Breast epithelium (tissue), 4 donors: ENCODE measurements around the gene TET2. TPM values are rescaled to one million over a fixed set of nuclear protein-coding genes. Genes with fewer than 3 reads are reported as not detected.

Experiments used
- DNase-seq, 2 donors: peaks; one replicate each; pipeline ENCODE4 v3.0.0-alpha.2; 2019; ENCODE audit warnings: low spot score in 2 of 2
- H3K27ac ChIP-seq, 2 donors: fragments of 200-600 bp; sonication (generic) in 1 of 2; one replicate each; pipeline ENCODE4 v1.5.1; 2016 to 2019; ENCODE audit warnings: mild to moderate bottlenecking in 1 of 2
- H3K27me3 ChIP-seq, 2 donors: fragments of 200-600 bp; sonication (generic) in 1 of 2; one replicate each; pipeline versions ENCODE4 v1.5.1 to v1.6.0; 2017 to 2019; ENCODE audit warnings: control low read depth in 1 of 2, mild to moderate bottlenecking in 1 of 2
- H3K36me3 ChIP-seq: fragments of 200-600 bp; one replicate; pipeline ENCODE4 v1.5.1; 2019
- H3K4me1 ChIP-seq, 2 donors: fragments of 200-600 bp; sonication (generic); one replicate each; pipeline ENCODE4 v1.5.1; 2016 to 2019; ENCODE audit warnings: control low read depth in 1 of 2
- H3K4me3 ChIP-seq, 3 donors: fragments of 200-600 bp; sonication (generic); 1 replicate in 2 of 3; 2 replicates in 1 of 3; pipeline ENCODE4 v1.5.1; 2016 to 2019; ENCODE audit warnings: mild to moderate bottlenecking in 3 of 3, moderate library complexity in 2 of 3
- H3K9me3 ChIP-seq, 2 donors: fragments of 200-600 bp; sonication (generic) in 1 of 2; one replicate each; pipeline ENCODE4 v1.5.1; 2016 to 2019; ENCODE audit warnings: control low read depth in 1 of 2
- POLR2A ChIP-seq: fragments of 450-650 bp; IDR thresholded peaks from one replicate; pipeline ENCODE4 v1.6.1; 2016; ENCODE audit warnings: antibody characterized with exemption, mild to moderate bottlenecking, moderate library complexity
- POLR2AphosphoS5 ChIP-seq, 3 donors: sonication (generic); formaldehyde crosslinking; IDR thresholded peaks; one replicate each; pipeline ENCODE4 v1.6.1; 2017; ENCODE audit warnings: antibody characterized with exemption in 3 of 3
- intact Hi-C: fragments of 100-400 bp; cut with DNase I; formaldehyde crosslinking; loops from one replicate; pipeline ENCODE4 v1.15.1; 2023; ENCODE audit warnings: low total_unique reads
- total RNA-seq, 3 donors: library from RNA; depleted of rRNA; stranded (reverse); fragments of >200 nt; gene quantifications; one replicate each; pipeline ENCODE4 v1.1.0, GENCODE V29; 2016
- TF ChIP-seq, protein P1 (sequence below), 3 donors: fragments of 450-650 bp; IDR thresholded peaks; one replicate each; pipeline ENCODE4 v1.5.1; 2016 to 2017; ENCODE audit warnings: antibody characterized with exemption in 3 of 3, mild to moderate bottlenecking in 3 of 3, moderate library complexity in 3 of 3

Gene TET2
- total RNA-seq, 3 donors from 2014 or later, result 23.2 to 37.3 (median 29.8) TPM

DNA sequence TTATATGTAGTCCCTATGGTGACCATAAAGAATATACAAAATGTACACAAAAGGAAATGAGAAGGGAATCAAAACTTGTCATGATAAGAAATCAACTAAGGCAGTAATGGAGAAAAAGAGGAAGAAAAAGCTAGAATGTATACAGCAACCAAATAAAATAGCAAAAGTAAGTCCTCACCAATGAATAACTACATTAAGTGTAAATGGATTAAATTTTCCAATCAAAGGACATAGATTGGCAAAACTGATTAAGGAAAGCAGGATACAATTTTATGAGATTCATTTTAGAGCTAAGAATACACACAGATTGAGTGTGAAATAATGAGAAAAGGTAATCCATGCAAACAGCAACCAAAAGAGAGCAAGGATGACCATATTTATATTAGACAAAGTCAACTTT lies 157.4 kb downstream of the TET2 start:
- Histone ChIP-seq H3K36me3 (no peaks in the 10 kb centered on the region), H3K9me3 (peaks cover 11 to 42% of the 10 kb centered on the region in 2 donors), H3K4me1 (no peaks in the 10 kb centered on the region), H3K27ac (no peak overlapping the region), H3K27me3 (no peaks in the 10 kb centered on the region), H3K4me3 (no peak overlapping the region)
- TF ChIP-seq POLR2A (no peak), POLR2AphosphoS5 (IDR thresholded peaks at IDR 0.05) (no peak)
- TF ChIP-seq, protein P1, sequence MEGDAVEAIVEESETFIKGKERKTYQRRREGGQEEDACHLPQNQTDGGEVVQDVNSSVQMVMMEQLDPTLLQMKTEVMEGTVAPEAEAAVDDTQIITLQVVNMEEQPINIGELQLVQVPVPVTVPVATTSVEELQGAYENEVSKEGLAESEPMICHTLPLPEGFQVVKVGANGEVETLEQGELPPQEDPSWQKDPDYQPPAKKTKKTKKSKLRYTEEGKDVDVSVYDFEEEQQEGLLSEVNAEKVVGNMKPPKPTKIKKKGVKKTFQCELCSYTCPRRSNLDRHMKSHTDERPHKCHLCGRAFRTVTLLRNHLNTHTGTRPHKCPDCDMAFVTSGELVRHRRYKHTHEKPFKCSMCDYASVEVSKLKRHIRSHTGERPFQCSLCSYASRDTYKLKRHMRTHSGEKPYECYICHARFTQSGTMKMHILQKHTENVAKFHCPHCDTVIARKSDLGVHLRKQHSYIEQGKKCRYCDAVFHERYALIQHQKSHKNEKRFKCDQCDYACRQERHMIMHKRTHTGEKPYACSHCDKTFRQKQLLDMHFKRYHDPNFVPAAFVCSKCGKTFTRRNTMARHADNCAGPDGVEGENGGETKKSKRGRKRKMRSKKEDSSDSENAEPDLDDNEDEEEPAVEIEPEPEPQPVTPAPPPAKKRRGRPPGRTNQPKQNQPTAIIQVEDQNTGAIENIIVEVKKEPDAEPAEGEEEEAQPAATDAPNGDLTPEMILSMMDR (IDR thresholded peaks at IDR 0.05), result no peak
- intact Hi-C loops, result no loop called here
- no peak for DNase-seq

DNA sequence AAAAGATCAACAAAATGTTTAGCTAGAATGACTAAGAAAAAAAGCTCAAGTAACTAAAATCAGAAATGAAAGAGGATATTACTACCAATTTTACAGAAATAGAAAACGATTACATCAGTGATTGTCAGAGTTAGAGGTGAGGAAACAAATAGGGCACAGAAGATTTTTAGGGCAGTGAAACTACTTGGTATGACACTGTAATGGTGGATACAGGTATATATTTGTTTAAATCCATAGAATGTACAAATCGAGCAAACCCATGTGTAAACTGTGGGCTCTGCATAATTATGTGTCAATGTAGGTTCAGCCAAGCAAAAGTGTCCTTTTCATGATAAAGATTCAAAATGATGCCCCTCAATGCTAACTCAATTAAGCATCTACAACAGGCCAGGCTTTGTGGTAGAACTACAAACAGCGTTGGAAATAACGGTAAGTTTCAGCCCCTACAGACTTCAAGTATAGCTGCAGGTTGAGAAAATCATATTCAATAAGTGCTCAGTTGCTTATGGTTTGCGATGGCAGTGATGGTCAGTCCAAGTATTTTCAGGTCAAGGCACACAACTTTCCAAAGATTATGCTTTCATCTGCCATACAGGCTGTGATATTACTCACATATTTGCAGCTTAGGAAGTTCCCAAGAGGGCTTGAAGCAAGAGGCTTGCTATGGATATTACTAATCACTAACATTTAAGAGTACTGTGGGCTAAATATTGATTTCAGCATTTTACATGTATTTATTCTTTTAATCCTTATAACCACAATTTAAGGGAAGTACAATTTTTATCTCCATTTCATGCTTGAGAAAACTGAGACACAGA lies 158.6 kb downstream of the TET2 start:
- Histone ChIP-seq H3K9me3 (peaks cover 8 to 34% of the 10 kb centered on the region in 2 donors), H3K4me3 (no peak overlapping the region), H3K27ac (no peak overlapping the region), H3K4me1 (no peaks in the 10 kb centered on the region), H3K36me3 (no peaks in the 10 kb centered on the region), H3K27me3 (no peaks in the 10 kb centered on the region)
- DNase-seq, result no peak
- intact Hi-C loops, result no loop called here
- no peak for TF ChIP-seq POLR2AphosphoS5 (IDR thresholded peaks at IDR 0.05)
- TF ChIP-seq, protein P1 (IDR thresholded peaks at IDR 0.05), result no peak
- no peak for TF ChIP-seq POLR2A

DNA sequence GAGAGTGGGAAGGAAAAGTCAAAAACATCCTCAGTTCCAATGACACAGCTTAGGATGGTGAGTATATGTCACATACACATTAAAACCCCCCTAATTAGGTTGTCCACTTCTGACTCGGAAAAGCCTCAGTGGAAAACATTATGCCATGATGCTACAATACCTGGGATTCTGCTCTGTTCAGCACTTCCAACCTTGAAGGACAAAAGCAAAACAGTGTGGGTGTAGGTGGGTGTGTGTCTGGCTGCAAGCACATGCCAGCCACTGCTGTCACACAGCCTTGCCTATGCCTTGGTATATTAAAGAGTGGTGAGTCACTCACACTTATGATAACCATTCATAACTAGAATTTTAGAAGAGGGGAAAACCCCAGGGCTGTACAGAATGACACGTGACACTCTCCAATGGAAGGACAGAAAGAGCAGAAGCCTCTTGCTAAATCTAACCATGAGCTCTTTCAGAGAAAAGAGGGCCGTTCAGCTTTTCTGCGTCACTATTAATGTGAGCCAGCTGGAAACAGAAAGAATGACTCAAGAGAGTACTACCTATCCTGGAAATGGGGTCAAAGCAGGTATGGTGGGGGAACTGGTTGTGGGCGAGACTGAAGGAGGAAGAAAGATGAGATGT lies 159.6 kb downstream of the TET2 start:
- no peak for DNase-seq
- Histone ChIP-seq H3K27ac (no peak overlapping the region), H3K36me3 (no peaks in the 10 kb centered on the region), H3K4me1 (no peaks in the 10 kb centered on the region), H3K4me3 (no peak overlapping the region), H3K27me3 (no peaks in the 10 kb centered on the region), H3K9me3 (peaks cover 8 to 34% of the 10 kb centered on the region in 2 donors)
- TF ChIP-seq POLR2A, result no peak
- no peak for TF ChIP-seq POLR2AphosphoS5 (IDR thresholded peaks at IDR 0.05)
- TF ChIP-seq, protein P1 (IDR thresholded peaks at IDR 0.05), result no peak
- intact Hi-C loops, result no loop called here

DNA sequence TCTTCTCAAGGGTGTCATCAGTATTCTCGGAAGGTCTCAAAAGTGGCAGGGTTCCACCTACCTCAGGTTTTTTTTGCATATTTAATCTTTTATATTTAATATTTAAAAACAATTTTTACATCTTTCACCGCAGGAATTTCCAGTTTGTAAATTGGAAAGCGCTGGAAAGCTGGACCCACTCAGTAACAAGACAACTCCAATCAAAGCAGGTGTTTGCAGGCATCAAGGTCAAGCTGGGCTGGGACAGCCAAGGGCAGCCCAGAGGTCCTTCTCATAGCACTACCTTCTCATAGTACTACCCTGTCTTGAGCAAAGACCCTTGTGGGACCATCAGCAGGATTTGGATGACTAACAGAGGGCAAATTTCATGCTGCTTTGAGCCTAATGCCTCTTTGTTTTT lies 160.1 kb downstream of the TET2 start:
- no peak for DNase-seq
- no peaks in the 10 kb centered on the region for H3K36me3 ChIP-seq
- no peaks in the 10 kb centered on the region for H3K4me1 ChIP-seq
- intact Hi-C loops, result no loop called here
- peaks cover 8 to 30% of the 10 kb centered on the region in 2 donors for H3K9me3 ChIP-seq
- TF ChIP-seq, protein P1 (IDR thresholded peaks at IDR 0.05), result no peak
- TF ChIP-seq POLR2A (no peak), POLR2AphosphoS5 (IDR thresholded peaks at IDR 0.05) (no peak)
- H3K4me3 ChIP-seq, result no peak overlapping the region
- H3K27ac ChIP-seq, result no peak overlapping the region
- no peaks in the 10 kb centered on the region for H3K27me3 ChIP-seq

DNA sequence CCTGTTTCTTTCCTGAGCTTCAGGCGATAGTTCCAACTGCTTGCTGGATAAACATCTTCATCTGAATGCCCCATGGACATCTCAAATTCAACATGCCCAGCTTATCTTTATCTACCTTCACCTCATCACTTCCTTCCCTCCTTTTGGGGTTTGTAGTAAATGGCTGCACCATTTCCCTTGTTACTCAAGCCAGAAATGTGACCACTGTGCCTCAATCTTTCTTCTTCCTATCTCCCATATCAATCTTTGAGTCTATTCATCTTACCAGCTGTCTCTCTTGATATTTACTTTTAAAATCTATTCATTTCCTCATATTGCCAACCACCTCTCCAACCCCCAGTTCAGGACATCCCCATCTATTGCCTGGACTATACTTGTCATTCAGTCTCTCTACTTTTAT lies 171.8 kb downstream of the TET2 start:
- H3K4me1 ChIP-seq, result no peaks in the 10 kb centered on the region
- H3K27ac ChIP-seq, result no peak overlapping the region
- TF ChIP-seq, protein P1 (IDR thresholded peaks at IDR 0.05), result no peak
- TF ChIP-seq POLR2A (no peak), POLR2AphosphoS5 (IDR thresholded peaks at IDR 0.05) (no peak)
- H3K9me3 ChIP-seq, result peaks cover 4% of the 10 kb centered on the region in 2 donors
- intact Hi-C loops, result no loop called here
- H3K4me3 ChIP-seq, result no peak overlapping the region
- no peaks in the 10 kb centered on the region for H3K36me3 ChIP-seq
- H3K27me3 ChIP-seq, result no peaks in the 10 kb centered on the region
- no peak for DNase-seq
